Measurements from ENCODE around the gene OR6B3.
"Not testable (repeated sequence)": the region's sequence is repeated elsewhere in the genome, so short reads cannot be mapped to it uniquely, and the experiment has no call there.

Gene OR6B3

DNA sequence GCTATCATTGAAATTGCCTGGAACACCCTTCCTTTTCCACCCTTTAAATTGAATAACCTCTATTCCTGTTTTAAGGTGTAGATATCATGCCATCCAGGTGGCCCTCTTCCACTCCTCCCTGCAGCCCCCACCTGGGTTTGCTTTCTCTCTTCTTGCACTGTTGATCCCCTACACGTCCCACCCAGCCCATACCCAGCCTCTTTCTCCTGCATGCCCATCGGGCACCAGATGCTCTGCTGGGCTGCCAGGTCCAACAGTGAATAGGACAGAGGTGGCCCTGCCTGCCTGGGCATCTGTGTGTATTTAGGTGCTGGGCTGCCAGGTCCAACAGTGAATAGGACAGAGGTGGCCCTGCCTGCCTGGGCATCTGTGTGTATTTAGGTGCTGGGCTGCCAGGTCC is 9.2 kb downstream of the OR6B3 start:
- not testable (repeated sequence) for DNase-seq (ENCODE audit: low read depth, low spot score)

- no peak for DNase-seq (ENCODE audit: low read depth, low spot score)
Measured at GRCh38 chr2:240043279-240043989, 9.9 kb downstream of the OR6B3 start.

DNA sequence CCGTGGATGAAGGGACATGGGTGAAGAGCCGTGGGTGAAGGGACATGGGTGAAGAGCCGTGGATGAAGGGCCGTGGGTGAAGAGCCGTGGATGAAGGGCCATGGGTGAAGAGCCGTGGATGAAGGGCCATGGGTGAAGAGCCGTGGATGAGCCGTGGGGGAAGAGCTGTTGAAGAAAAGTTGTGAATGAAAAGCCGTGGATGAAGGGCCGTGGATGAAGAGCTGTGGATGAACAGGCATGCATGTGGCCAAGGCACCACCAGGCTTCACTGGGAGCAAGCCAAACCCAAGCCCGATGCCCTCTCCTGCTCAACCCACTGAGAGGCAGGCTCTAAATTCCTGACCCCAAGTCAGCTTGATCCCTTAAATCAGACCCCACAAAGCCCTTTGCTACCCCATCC is 10.6 kb downstream of the OR6B3 start:
- no peak for DNase-seq (ENCODE audit: low read depth, low spot score)

DNA sequence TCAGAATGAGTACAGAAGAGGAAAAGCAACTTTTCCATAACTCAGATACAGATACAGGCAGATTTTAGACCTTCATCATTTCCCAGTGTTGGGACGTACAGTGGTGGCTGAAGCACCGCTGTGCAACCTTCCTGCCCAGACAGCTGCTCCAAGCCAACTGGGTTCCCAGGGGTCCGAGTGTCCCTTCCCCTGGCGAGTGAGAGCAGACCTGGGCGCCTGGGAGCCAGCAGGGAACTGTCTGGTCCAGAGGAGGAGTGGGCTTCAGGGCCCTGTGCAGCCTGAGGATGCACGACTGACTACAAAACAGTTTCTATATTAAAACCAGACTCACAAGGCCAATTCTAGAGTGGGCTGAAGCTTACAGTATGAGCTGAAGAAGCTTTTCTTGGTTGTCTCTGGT is 12.0 kb downstream of the OR6B3 start:
- DNase-seq (ENCODE audit: low read depth, low spot score), result no peak

DNA sequence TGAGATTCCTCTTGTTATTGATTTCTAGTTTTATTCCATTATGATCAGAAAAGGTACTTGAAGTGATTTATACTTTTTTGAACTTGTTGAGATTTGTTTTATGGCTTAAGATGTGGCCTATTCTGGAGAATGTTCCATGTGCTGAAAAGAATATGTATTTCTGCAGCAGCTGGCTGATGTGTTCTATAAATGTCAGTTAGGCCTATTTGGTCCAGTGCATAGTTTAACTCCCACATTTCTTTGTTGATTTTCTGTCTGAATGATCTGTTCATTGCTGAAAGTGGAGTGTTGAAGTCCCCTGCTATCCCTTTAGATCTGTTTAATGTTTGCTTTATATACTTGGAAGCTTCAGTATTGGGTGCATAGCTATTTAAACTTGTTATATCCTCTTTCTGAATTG is 16.0 kb downstream of the OR6B3 start:
- no peak for DNase-seq (ENCODE audit: low read depth, low spot score)

- DNase-seq (ENCODE audit: low read depth, low spot score), result no peak
Measured at GRCh38 chr2:240033330-240033678, 20.0 kb downstream of the OR6B3 start.

DNA sequence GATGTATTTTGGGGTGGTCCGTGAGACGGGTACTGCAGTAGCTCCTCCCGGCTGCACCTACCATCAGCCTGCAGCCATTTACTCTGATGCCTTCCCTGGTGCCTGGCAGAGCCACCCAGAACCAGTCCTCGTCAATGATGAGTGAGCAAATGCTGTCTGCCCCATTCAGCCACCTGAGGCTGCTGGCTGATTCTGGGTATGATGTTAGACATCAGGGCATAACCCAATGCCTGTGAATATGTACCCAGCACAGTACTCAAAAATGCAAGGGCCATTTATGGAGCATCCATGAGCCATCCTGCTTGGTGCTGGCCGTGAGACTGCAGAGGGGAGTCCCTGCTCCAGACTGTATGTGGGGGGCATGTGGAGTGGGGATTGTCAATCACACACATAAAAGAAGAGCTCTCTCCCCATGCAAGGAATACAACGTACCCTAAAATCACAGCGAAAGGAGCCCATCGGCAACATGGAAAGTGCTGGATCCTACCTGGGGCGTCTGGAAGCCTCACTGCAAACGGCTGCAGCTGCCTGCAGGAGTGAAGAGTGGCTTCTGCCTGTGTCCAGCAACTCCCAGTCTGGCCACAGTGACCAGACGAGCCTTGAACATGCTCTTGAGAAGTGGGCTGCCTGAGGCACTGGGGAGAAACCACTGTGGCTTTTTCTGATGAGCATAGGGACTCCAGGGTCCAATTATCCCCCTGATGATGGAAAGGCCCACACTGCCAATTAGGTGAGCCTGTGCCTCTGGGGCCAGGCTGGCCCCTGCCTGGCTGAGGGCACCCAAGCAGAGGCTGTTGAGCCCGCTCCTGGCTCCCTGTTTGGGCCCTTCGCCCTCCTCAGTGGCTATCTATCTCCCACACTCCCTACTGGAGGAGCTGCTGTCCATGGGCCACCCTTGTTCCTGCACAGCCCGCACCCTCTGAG is 20.7 kb downstream of the OR6B3 start:
- no peak for DNase-seq (ENCODE audit: low read depth, low spot score)

- DNase-seq (ENCODE audit: low read depth, low spot score), result no peak
Measured at GRCh38 chr2:240030379-240031094, 22.8 kb downstream of the OR6B3 start, which contains the start of gene OR6B2. TSS of gene OR6B2 (minus strand) at chr2:240030429. CDS start at chr2:240030429, 0 bp downstream.

GRCh38 chr2:240024766-240025165 is 28.6 kb downstream of the OR6B3 start:
- peak; percentile 19 for DNase-seq (ENCODE audit: low read depth, low spot score)

DNA sequence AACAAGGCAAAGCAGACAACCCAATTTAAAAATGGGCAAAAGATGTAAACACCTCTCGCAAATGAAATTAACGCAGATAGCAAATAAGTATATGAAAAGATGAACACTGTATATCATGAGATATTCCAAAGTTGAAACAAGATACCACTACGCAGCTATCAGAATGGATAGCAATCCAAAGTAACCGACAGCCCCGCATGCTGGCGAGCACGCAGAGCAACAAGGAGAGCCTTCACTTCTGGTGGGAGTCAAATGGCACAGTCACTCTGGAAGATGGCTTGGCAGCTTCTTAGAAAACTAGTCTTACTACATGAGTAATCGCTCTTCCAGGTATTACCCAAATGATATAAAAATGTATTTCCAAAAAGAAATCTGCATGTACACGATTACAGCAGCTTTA is 29.5 kb downstream of the OR6B3 start:
- DNase-seq (ENCODE audit: low read depth, low spot score), result no peak

- peak; percentile 80 for DNase-seq (ENCODE audit: low read depth, low spot score)
Measured at GRCh38 chr2:240021488-240022104, 31.7 kb downstream of the OR6B3 start.

DNA sequence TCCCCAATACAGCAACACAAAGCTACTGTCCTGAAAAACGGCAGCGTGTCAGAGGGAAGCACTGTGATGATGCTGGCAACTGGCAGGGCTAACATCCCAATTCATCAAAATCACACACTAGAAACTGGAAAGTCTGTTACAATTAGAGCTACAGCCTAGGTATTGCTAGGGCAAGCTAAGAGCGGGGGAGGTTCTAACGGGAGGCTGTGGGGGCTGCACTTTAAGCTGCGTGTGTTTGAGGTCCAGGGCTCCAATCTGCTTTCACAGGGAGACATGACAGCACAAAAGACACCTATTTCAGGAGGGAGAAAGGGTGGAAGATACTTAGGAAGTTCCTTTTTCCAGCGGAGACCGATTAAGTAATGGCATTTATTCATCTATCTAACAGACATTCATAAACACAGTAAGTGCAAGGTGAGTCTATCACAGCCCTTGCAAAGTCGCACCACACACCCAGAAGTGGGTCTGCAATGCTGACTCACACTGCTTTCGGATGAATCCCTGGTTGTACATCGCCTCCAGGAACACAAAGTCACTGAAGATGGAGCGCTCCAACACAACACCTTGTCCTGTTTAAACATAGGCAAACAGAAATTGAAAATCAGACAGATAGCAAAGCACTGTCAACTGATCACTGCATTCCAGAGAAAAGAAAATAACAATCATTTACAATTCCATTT is 35.1 kb downstream of the OR6B3 start:
- DNase-seq (ENCODE audit: low read depth, low spot score), result no peak

GRCh38 chr2:240014327-240014726 is 39.0 kb downstream of the OR6B3 start:
- no peak for DNase-seq (ENCODE audit: low read depth, low spot score)

DNA sequence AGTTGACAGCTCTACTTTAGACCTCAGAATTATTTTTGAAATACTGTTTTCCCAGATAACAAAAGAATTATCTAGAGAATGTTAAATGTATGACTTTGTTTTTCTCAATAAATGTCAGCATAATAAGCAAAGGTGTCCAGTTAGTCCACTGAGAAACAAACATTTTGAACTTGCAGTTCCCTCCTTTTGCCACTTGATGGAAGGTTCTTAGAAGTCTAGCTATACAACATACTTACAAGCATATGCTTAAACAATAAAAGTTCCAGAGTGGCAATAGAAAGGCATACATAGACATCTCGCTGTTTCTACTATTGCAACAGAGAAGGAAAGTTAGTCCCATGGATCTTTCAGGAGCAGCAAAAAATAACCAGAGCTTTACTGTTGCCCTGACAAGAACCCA is 40.0 kb downstream of the OR6B3 start:
- no peak for DNase-seq (ENCODE audit: low read depth, low spot score)

GRCh38 chr2:240002983-240003382 is 50.3 kb downstream of the OR6B3 start:
- DNase-seq (ENCODE audit: low read depth, low spot score), result no peak

- DNase-seq (ENCODE audit: low read depth, low spot score), result no peak
Measured at GRCh38 chr2:240000671-240001070, 52.6 kb downstream of the OR6B3 start.

DNA sequence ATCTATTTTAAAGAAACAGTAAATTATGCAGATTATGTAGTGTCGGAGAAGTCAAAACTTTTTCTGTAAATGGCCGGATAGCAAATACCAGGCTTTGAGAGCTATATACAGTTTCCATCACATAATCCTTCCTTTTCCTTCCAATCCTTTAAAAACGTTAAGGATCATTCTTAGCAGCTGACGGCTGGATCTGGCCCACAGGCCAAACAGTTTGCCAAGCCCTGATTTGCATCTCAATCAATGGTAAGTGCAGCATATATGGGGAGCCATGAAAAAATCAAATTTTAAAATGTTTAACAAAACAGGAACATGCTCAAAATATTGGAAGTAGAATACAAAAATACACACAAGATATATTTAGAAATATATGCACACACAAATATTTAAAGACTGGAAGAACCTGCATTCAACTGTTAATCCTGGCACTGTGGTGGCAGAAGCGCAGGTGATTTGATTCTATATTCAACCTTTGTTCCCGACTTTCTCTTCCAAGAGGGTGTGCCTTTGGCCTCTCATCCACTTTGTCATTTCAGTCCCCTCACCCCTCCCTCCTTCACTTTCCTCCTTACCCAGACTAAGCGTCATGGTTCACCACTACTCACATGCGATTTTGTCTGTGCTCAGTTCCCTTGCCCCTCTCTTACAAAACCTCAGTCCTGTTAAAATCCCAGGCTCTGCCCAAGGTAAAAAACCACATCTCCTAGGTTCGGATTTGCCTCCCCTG is 55.5 kb downstream of the OR6B3 start:
- DNase-seq (ENCODE audit: low read depth, low spot score), result no peak

Measured in ELF-1 (cell line).